ENCODE results near the gene GCK.

The GCK gene

DNA sequence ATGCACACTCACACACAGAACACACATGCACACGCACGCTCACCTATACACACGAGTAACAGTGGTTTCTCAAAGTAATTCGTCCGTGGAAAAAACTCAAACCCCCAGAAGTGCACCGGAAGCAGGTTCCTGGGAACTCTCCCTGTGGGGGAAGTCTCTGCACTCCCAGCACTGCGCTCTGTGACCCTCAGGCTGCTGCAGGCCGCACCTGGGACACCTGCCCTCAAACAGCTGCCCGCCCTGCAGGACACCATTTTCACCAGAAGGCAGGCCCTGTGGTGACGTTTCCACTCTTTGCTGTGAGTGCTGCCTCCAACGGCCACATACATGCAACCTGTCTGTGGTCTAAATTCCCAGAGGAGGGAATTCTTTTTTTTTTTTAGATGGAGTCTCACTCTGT lies 32.8 kb upstream of the GCK start:
- DNase-seq = no peak

DNA sequence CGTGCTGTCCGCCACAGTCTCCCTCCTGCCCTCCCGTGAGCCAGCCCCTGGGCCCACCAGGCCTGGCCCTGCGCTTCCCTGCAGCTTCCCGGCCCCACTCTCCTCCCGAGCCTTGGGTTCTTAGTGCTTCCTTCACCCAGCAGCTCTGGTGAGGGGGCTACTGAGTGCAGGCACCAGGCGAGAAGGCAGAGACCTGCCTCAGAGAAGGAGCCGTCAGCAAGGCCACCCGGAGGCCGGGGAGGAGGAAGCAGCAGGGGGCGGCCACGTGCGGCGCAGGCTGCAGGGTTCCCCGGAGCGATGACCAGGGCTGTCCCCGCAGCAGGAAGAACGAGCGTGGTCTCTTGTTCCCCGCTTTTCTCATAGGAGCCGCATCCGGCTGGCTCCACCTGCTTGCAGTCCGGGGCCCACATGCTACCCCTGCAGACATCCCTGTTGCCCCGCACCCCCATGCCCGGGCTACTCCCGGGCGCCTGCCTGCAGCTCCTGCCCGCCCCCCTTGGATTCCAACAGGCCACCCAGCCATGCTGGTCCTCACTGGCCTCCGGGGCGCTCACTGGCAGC lies 32.1 kb upstream of the GCK start:
- DNase-seq = no peak

DNA sequence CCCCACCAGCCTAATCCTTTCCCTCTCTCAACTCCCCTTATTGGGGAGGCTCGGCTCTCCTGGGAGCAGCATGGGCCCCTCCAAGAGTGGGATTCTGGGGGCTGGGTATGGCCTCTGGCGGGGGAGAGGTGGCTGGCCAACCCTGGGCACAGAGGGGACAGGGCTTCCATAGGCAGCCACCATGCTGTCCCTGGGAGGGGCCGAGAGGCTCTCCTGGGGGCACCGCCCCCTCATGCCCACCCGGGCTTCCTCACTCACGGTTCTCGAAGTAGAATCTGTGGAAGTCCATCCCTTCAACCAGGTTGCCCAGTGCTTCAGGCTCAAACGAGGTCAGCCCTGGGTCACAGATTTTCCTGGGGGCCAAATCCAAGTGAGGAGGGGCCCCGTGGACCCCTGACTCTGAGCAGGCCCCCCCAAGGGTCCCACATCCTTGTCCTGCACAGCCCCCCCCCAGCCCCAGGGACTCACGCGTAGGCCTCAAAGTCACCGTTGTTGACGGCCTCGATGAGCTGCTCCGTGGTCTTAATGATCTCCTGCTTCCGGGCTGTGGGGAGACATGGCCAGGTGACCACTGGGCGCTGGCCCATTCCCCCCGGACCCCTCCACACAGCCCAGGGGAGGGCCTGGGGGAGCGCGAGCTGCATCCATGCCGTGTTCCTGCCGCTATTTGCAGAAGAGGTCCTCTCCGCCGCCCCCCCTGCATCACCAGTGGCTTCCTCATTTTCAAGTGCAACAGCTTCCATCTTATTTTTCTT lies 31.3 kb upstream of the GCK start:
- no peak for DNase-seq

DNA sequence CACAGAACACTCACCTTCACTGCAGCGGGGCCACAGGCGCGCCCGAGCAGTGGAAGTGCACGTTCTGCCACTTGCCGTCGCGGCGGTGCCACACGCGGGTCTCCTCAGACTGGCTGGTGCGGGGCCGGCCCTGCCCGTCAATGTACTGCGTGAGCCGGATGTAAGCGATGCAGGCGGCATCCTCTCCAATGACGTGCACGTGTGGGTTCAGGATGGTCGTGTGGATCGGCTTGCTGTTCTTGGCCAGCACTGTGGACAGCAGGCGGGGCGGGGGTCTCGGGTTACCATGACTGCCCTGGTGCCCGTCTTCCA lies 30.8 kb upstream of the GCK start:
- DNase-seq = no peak

DNA sequence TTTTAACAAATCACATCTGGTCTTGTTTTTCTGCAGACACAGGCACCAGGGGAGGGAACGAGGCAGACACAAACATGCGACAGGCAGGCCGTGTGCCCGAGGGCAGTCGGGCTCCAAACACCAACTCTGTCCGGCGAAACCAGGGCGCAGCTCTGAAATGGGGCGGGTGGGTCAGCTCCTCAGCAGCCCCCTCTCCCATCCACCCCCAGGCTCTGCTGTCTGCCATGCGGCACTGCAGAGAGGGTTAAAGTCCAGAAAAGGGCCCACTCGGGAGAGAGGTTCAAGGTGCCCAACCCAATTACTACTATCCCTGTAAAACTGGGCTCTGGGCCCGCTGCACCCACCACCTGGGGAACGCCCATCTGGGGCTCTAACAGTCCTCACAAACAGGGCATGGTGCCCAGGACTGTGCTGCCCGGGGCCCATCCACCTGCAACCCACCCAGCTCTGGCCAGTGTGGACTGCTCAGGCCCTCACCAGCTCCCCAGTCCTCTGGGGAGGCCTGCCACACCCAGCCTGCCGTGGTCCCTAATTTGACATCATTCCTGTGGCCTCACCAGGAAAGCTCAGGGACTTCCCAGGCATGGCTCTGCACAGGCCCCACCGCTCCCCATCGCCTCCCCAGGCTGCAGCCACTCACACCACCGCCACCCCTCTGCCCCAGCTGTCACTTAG lies 30.3 kb upstream of the GCK start:
- no peak for DNase-seq

DNA sequence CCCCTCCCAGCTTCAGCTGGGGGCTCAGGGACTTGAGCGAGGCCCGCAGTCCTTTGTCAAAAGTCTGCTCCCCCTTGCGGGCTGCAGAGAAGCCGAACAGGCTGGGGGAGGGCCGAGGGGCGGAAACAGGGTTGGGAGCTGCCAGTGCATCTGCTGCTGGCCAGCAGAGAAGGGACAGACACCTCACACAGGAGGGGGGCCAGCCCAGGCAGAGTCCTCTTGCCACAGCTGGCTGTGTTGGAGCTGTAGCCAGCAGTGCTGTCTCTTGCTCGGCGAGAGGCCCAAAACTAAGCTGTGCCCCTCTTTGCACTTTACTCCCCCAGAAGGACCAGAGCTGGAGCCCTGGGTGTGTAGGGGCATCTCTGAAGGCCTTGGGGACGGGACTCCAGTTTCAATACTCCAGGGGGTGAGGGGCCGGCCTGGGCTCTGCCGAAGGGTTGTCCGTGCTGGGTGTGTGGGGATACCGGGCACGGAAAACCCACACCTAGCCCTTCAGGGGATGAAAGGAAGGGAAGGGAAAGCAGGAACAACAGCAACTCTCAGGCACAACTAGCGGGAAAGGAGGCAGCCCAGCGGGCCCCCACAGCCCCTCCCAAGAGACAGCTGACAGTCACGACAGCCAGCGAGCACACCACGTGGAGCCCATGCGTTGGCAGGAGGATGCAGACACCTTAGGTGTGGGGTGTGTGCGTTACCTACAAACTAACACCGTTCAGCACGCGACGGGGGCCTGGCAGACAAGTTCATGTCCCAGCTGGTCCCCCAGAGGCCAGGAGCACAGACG lies 29.4 kb upstream of the GCK start:
- DNase-seq = peak; percentile 28

DNA sequence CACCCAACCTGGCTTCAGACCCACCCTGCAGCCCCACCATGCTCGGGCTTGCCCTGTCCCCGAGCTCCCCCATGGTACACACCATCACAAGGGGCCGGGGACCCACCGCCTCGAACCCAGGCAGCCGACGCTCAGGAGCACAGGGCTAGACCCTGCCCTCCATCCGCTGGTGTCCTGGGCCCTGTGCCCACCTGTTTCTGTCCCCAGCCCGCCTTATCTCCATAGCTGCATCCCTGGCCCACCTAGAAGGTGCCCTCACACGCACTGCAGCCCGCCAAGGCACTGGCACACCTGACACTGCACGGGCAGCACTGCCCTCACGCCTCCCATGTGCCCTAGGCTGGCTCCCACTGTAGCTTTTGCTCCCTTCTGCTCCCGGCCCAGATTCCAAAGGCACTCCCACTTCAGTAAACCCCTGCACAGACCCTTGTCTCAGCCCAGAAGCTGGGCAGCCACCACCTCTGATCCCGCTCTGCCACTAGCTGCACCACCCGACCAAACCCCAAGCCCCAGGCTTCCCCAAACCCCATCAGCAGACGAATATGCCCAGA lies 28.7 kb upstream of the GCK start:
- no peak for DNase-seq

DNA sequence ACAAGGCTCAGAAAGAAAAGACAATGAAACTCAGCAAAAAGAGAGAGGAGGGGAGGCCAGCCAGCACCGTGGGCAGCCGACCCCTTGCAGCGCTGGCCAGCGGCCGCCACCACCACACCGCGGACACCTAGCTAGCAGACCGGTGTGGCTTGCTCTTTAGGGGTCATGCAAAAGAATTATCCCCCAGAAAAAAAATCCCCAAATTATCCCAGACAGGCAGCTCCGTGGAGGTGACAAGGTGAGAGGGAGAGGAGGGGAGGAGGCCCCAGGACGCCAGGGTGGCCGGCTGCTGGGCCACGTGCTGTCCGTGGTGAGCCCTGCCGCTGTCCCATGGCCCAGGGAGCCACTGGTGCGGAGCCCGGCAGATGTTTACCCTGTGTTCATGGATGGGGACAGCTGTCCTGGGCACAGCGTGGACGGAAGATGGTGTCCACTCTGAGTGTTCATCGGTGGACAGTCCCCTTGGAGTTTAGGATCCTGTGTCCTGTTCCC lies 28.0 kb upstream of the GCK start:
- DNase-seq = no peak

DNA sequence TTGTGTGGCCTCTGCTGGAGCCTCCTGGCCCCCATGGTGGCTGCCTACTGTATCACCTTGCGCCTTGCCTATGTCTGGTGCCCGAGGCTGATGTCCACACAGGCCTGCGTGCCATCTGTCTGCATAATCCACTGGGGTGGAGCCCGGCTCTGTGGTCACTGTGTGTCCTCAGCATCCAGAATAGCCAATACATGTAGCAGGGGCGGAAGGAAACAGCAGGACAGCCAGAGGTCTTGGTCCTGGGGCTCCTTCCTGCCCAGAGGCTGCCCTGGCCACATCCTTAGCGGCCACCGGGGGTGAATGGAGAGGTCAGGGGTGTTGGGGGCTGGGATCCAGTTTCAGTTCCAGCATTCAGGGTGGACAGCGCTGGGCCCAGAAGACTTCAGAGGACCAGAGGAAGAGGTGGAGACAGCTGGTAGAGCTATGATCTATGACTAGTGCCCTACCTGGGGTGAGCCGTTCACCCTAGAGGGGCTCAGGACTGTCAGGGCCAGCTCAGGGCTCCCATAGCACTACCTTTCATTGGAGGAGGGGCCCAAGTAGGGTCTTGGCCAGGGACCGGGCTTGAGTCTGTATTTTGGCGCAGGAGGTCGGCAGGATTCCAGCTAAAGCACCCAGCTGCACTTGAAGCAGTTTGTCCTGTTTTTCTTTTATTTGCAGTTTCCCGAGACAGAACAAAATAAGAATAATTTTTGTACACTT lies 27.4 kb upstream of the GCK start:
- no peak for DNase-seq

DNA sequence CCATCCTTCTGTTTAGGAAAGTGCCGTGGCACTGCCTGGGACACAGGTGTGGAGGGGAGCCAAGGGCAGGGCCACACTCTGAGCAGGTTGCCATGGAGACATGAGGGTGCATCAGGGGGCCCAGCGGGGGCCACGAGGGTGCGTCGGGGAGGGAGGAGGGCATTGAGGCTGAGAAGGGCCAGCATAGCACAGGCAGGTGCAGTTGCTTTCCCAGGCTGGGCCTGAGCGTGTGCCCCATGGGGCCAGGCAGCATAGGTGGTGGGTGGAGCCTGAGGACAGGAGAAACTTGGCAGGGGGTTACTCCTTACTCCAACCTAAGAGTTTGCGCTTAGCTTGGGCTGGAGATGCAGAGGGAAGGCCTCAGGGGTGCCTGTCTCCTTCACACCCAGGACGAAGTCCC lies 26.8 kb upstream of the GCK start:
- DNase-seq = peak; percentile 85

DNA sequence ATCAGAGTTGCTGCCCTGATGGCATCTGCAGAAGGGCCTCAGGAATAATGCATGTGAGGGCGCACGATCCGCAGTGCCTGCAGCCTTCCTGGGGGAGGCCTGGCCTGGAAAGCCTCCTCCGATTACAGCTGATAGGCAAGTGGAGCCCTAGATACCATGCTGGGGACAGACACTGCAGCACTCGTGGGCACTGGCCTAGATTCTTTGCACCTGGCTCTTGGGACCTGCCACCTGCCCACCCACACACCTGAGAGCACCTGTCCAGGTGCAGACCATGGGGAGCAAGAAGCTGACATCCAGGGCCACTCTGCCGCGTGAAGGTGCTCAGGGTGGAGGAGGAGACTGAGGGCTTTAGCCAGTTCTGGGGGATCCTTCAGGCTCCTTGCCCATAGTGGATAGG lies 26.3 kb upstream of the GCK start:
- peak; percentile 94 for DNase-seq

DNA sequence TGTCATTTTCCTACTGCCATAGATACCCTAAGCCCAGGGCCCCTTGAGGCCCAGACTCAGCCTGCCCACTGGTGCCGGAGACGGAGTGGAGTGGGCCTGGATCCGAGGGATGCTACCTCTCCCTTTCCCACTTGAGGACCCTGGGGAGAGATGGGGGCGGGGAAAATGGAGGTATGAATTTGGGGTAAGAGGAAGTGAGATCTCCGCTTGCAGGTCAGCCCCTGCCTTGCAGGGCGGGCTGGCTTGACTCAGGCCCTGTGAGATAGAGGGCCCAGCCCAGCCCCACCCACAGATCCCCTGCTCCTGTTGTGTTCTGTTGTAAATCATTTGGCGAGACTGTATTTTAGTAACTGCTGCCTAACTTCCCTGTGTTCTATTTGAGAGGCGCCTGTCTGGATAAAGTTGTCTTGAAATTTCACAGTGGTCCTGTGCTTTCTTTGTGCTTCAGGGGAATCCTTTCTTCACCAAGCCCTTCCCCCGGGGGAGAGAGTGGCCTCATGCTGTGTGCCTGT lies 24.7 kb upstream of the GCK start:
- no peak for DNase-seq

DNA sequence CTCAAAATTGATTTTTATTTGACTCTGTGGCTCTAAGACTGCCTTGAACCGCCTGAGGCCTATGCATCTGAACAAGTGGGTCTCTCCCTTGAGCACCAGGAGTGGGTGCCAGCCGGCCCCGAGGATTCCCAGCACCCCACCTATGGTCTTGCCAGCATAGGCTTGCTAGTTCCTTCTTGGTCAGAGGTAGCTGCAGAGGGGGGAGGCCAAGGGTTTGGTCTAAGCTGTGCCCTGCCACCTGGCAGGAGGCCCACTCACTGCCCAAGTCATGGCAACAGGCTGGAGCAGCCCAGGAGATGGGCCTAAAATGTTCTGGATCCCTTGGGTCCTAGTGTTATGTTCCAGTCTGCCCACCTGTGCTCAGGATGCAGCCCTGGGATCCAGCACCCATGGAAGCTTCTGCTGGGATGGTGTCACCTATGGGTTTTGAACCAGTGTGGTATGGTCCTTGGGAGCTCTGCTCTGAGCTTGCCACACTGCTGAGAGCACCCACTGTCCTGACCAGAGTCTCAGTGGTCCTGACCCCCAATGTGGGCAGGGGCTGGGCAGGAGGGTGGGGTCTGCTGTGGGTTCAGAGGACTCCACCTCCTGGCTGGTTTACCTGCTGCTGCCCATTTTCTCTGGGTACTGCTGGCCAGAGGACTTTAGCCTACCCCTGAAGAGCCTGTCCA lies 24.1 kb upstream of the GCK start:
- DNase-seq = no peak

DNA sequence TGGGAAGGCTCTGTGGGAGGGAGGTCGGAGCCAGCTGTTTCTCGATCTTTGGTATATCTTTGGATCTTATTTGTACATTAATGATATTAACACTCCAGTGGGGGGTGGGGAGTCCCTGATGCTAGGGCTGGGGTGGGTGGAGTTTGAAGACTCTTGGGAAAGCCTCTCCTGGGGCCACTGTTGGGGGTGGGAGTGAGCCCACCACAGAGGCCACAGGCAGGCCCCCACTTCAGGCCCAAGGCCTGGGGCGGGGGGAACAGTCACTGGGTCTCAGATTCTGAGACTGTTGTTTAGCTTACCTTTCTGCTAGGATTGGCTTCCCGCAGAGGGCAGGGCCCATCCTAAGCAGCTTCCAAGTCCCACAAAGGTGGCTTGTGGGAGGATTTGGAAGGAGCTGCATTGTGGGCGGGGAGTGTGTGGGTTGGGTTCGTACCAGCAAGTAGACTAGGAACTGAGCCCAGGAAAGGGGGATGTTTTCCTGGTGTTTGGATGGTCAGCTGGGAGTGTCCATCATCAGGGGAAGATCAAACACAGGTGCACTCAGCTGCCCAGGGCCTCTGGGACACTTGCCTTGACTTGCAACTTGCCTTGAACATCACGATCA lies 23.4 kb upstream of the GCK start:
- no peak for DNase-seq

DNA sequence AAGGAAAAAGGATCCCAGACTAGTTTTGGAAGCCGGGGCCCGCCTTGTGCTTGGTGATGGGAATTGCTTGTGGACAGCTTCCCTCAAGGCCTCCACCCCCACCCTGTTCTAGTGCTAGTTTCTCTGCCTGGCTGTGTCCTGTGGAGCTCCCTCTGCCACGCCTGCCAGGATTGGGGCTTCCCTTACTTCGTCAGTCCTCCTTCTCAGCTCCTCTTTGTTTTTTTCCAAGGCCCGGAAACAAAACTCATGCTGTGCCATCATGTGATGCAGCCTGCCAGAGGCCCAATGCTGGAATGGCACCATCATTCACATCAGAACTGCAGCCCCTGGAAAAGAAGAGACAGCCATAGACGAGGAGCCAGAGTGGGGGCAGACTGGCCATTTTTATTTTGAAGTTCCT lies 22.8 kb upstream of the GCK start:
- DNase-seq = no peak

DNA sequence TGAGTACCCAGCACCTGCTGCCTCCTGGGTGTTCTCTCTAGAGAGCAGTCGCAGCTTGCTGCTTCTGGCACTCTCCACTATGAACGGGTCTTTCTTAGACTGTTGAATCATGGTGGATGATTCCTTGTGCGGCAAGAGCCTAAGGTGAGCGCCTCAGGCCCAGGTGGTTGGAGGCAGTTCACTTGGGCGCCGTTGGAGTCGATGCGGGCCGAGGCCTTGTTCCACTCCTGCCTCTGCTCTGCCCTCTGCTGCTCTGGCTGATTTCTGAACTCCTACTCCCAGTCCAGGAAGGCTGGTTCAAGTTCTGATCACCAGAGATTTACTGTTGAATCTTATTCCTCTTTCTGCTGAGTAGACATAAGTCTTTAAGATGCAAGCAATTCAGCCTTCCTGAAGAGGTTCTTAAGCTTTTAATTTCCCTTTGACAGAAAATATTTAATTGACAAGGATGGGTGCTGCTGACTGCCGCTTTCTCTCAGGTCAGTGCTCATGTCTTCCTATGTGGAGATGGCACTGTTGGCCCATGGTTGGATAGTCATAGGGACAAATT lies 22.0 kb upstream of the GCK start:
- no peak for DNase-seq

DNA sequence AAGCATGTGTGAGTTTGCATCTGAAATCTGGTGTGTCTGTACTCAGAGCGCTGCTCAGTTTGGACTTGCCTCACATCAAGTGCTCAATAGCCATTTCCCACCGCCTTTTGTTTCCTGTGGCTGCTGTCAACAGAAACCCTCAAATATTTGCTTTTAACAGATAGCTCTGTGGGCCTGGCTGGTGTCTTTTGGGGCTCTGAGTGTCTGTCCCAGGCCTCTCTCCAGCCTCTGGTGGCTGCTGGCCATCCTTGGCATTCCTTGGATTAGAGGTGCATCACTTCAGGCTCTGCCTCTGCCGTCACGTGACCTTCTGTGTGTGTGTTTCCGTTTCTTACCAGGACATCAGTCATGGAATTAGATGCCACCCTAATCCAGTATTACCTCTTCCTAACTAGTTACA lies 20.9 kb upstream of the GCK start:
- DNase-seq = no peak

DNA sequence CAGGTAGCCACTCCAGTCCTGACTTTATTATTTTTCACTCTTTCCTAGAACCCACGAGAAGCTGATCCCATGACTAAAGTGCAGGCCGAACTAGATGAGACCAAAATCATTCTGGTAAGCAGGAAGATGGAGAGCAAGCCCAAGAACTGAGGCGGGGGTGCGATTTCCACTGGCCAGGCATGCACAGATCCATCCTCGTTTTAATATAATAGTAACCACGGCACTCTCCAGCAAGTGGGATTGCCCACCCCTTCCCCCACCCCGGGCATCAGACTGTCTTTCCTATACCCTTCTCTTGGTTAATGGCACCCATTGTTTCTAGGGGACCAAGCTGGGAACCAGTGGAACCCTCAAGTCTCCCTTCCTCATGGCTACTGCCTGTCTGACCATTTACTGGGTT lies 18.8 kb upstream of the GCK start:
- no peak for DNase-seq

DNA sequence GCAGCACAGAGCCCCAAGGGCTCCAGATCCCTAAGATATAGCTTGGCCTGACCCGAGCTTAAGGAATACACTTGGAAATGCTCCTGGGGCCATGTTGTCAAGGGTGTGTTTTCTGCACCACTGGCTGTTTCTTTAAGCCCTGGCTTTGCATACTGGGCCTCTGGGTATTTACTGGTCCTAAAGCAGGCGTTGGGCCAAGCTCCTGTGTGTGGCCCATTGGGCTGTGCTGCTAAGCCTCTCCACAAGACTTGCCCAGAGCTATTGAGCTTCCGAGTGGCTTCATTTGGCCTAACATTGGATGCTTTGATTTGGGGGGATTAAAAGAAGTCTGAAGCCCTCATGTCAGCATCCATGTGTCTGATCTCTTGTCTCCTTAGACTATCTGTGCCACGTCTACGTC lies 16.8 kb upstream of the GCK start:
- no peak for DNase-seq

DNA sequence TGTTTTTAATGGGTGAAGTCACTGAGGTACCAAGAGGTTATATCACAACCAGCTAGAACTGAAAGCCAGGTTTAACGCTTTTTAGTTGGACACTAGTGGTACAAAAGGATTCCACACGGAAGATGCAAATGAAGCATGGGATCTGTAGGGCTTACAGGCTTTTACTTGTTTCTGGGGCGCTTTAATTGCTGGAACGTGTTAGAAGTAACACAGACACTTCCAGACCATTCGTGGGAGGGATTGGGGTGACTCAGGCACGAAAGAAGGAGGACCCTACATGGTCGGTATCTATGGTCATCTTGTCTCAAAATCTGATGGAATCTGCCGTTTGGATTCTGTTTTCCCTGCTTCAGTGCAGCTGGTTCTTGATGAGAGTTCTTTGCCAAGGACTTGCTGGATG lies 12.6 kb upstream of the GCK start:
- no peak for DNase-seq

Data from DMS53 (cell line).